Lower leg skin (tissue), 4 donors: ENCODE data around the gene CHD5. TPM values are rescaled to one million over a fixed set of nuclear protein-coding genes. Genes with fewer than 3 reads are reported as not detected.

Source experiments
- DNase-seq, 2 donors: peaks; one replicate each; pipeline ENCODE4 v3.0.0-alpha.2; 2019; ENCODE audit warnings: low spot score in 2 of 2
- H3K4me3 ChIP-seq: fragments of 200-600 bp; sonication (generic); 2 replicates; pipeline ENCODE4 v1.5.1; 2017; ENCODE audit warnings: mild to moderate bottlenecking, low read depth; ENCODE audit not compliant: poor library complexity, severe bottlenecking
- POLR2A ChIP-seq, 2 donors: fragments of 450-650 bp; IDR thresholded peaks; one replicate each; pipeline ENCODE4 v1.6.1; 2016 to 2017; ENCODE audit warnings: antibody characterized with exemption in 2 of 2, mild to moderate bottlenecking in 1 of 2, moderate library complexity in 1 of 2
- WGBS, 2 donors: methylation state at CpG; one replicate each; pipeline ENCODE4 v1.1.5; 2018; 5-methylcytosine and 5-hydroxymethylcytosine counted together
- intact Hi-C: fragments of 100-400 bp; cut with DNase I; formaldehyde crosslinking; loops from one replicate; pipeline ENCODE4 v1.15.0; 2023; ENCODE audit warnings: low total_unique reads
- total RNA-seq, 4 donors: library from RNA; depleted of rRNA; stranded (reverse); fragments of >200 nt; gene quantifications; one replicate each; pipeline ENCODE4 v1.1.0, GENCODE V29; 2016
- TF ChIP-seq, protein P1 (sequence below), 3 donors: fragments of 450-650 bp; IDR thresholded peaks; one replicate each; pipeline ENCODE4 v1.5.1; 2016; ENCODE audit warnings: antibody characterized with exemption in 3 of 3, mild to moderate bottlenecking in 3 of 3, moderate library complexity in 2 of 3

Gene CHD5
- total RNA-seq, 4 donors from 2014 or later = 0.04 to 0.27 (median 0.13) TPM; not detected in 1

DNA sequence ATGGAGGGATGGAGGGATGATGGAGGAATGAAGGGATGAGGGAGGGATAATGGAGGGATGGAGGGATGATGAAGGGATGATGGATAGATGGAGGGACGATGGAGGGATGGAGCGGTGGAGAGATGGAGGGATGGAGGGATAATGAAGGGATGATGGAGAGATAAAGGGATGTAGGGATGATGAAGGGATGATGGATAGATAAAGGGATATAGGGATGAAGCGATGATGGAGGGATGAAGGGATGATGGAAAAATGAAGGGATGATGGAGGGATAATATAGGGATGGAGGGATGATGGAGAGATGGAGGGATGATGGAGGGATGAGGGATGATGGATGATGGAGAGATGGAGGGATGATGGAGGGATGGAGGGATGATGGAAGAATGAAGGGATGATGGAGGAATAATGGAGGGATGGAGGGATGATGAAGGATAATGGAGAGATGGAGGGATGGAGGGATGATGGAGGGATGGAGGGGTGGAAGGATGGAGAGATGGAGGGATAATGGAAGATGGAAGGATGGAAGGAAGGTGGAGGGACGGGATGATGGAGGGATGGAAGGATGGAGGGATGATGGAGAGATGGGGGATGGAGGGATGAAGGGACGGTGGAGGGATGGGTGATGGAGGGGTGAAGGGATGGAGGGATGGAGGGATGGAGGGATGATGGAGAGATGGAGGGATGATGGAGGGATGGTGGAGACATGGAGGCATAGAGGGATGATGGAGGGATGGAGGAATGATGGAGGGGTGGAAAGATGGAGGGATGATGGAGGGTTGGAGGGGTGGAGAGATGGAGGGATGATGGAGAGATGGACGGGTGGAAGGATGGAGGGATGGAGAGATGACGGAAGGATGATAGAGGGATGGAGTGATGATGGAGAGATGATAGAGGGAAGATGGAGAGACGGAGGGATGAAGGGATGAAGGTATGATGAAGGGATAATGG is 72.4 kb downstream of the CHD5 start:
- WGBS, 2 donors = 87 to 89% methylated on average over 8 of the region's 8 CpGs
- no peak for DNase-seq
- intact Hi-C loops = loop anchor here (5.0 to 10.0 kb wide), 2 partner anchors 237 to 555 kb away; no protein-coding TSS in a partner anchor
- no peak overlapping the region for H3K4me3 ChIP-seq
- TF ChIP-seq, protein P1, sequence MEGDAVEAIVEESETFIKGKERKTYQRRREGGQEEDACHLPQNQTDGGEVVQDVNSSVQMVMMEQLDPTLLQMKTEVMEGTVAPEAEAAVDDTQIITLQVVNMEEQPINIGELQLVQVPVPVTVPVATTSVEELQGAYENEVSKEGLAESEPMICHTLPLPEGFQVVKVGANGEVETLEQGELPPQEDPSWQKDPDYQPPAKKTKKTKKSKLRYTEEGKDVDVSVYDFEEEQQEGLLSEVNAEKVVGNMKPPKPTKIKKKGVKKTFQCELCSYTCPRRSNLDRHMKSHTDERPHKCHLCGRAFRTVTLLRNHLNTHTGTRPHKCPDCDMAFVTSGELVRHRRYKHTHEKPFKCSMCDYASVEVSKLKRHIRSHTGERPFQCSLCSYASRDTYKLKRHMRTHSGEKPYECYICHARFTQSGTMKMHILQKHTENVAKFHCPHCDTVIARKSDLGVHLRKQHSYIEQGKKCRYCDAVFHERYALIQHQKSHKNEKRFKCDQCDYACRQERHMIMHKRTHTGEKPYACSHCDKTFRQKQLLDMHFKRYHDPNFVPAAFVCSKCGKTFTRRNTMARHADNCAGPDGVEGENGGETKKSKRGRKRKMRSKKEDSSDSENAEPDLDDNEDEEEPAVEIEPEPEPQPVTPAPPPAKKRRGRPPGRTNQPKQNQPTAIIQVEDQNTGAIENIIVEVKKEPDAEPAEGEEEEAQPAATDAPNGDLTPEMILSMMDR (IDR thresholded peaks at IDR 0.05) = no peak
- TF ChIP-seq POLR2A (IDR thresholded peaks at IDR 0.05) = no peak

DNA sequence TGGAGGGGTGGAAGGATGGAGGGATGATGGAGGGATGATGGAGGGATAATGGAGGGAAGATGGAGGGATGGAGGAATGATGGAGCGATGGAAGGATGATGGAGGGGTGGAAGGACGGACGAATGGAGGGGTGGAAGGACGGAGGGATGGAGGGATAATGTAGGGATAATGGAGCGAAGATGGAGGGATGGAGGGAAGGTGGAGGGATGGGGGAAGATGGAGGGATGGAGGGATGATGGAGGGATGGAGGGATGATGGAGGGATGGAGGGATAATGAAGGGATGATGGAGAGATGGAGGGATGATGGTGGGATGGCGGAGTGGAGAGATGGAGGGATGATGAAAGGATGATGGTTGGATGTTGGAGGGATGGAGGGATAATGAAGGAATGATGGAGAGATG is 73.1 kb downstream of the CHD5 start:
- intact Hi-C loops = loop anchor here (5.0 to 10.0 kb wide), 2 partner anchors 238 to 555 kb away; no protein-coding TSS in a partner anchor
- WGBS, 2 donors = 93 to 96% methylated on average over 6 of the region's 6 CpGs
- TF ChIP-seq, protein P1 (IDR thresholded peaks at IDR 0.05) = no peak
- no peak for TF ChIP-seq POLR2A (IDR thresholded peaks at IDR 0.05)
- no peak for DNase-seq
- no peak overlapping the region for H3K4me3 ChIP-seq

DNA sequence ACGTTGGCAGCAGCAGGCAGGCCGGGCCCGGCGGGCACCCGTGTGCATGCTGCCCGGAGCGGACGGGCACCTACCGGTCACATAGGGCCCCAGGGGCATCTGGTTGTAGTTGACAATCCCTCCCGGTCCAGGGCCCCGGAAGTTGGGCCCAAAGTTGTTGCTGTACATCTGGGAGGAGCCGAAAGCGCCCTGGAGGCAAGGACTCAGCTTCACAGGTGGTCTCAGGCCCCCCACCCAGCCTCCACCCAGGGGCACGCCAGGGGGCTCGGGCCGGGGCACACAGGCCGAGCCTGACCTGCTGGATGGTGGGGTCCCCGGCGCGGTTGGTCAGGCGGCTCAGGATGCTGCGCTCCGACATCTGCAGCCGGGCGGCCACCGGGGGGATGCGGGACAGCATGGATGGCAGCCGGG is 73.8 kb downstream of the CHD5 start:
- no peak overlapping the region for H3K4me3 ChIP-seq
- WGBS, 2 donors = 80 to 85% methylated on average over 22 to 26 of the region's 28 CpGs
- intact Hi-C loops = loop anchor here (5.0 to 10.0 kb wide), 2 partner anchors 238 to 556 kb away; no protein-coding TSS in a partner anchor
- TF ChIP-seq, protein P1 (IDR thresholded peaks at IDR 0.05) = no peak
- no peak for TF ChIP-seq POLR2A (IDR thresholded peaks at IDR 0.05)
- DNase-seq = no peak

DNA sequence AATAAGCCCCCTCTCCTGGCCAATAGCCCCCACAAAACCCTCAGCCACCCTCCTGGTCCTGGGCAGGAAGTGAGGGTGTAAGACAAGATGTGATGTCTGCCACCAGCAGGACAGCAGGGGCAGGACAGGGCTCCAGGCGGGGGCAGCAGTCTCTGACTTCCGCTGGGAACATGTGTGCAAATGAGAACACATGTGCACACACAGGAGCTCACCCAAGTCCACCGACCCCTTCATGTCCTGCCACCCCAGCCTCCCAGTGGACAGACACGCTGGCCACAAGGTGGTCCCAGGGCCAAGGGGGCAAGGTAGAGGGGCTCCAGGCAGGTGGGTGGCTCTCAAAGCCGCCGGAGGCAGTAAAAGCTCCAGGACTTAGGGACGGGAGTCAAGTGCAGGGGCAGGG is 74.4 kb downstream of the CHD5 start:
- TF ChIP-seq POLR2A (IDR thresholded peaks at IDR 0.05) = no peak
- TF ChIP-seq, protein P1 (IDR thresholded peaks at IDR 0.05) = no peak
- intact Hi-C loops = loop anchor here (5.0 to 10.0 kb wide), 2 partner anchors 239 to 557 kb away; no protein-coding TSS in a partner anchor
- 72 to 74% methylated on average over 7 of the region's 7 CpGs for WGBS, 2 donors
- no peak overlapping the region for H3K4me3 ChIP-seq
- no peak for DNase-seq

DNA sequence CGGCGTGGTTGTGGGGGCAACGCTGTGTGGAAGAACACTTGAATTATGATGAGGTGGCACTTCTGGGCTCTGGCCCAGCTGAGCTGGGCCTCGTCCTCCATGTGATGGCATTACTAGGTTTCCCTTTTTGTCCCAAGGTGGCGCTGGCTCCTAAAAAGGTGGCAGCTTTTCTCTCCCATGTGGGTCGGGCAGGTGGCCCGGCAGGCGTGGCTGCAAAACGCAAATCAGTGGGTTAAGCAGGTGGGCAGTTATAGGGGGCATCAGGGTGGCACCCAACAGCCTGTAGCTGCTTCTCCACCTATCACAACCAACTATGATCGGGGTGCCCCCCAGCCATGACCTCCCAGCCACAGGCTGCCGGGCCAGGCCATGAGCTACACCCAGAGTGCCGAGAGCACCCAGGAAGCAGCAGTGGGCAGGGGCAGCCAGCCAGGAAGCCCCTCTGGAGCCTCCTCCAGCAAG is 74.9 kb downstream of the CHD5 start:
- no peak for TF ChIP-seq POLR2A (IDR thresholded peaks at IDR 0.05)
- TF ChIP-seq, protein P1 (IDR thresholded peaks at IDR 0.05) = no peak
- intact Hi-C loops = loop anchor here (5.0 to 10.0 kb wide), 2 partner anchors 240 to 557 kb away; no protein-coding TSS in a partner anchor
- WGBS, 2 donors = 65 to 72% methylated on average over 10 to 11 of the region's 12 CpGs
- no peak for DNase-seq
- no peak overlapping the region for H3K4me3 ChIP-seq
